Subcutaneous adipose tissue (tissue), 4 donors: ENCODE measurements around the gene CENPF. TPM values are rescaled to one million over a fixed set of nuclear protein-coding genes. Genes with fewer than 3 reads are reported as not detected.

Experiments used
- total RNA-seq, 4 donors: library from RNA; depleted of rRNA; stranded (reverse); fragments of >200 nt; gene quantifications; one replicate each; pipeline ENCODE4 v1.1.0, GENCODE V29; 2016
- TF ChIP-seq, protein P1 (sequence below): fragments of 450-650 bp; IDR thresholded peaks from one replicate; pipeline ENCODE4 v1.5.1; 2016; ENCODE audit warnings: low read depth, mild to moderate bottlenecking, control low read depth, antibody characterized with exemption, moderate library complexity

CENPF gene
- total RNA-seq, 4 donors from 2014 or later: 1.7 to 5.1 (median 3.1) TPM

DNA sequence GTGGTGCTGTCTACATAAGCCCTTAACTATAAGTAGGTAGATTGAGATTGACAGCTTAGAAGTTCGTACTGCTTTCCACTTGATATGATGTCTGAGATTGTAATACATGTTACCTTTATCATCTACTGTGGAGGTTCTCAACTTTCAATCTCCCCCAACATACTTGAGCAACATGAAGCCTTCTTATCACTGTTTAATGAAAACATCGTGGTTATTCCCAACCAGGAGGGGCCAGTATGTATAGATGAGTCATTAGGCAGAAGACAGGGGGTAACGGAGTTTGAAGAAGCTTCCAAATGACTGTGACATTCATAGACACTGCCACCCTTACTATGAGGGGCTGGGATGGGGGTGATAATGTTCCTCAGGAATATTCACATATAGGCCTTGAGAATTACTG, 36.0 kb downstream of the CENPF start:
- TF ChIP-seq, protein P1, sequence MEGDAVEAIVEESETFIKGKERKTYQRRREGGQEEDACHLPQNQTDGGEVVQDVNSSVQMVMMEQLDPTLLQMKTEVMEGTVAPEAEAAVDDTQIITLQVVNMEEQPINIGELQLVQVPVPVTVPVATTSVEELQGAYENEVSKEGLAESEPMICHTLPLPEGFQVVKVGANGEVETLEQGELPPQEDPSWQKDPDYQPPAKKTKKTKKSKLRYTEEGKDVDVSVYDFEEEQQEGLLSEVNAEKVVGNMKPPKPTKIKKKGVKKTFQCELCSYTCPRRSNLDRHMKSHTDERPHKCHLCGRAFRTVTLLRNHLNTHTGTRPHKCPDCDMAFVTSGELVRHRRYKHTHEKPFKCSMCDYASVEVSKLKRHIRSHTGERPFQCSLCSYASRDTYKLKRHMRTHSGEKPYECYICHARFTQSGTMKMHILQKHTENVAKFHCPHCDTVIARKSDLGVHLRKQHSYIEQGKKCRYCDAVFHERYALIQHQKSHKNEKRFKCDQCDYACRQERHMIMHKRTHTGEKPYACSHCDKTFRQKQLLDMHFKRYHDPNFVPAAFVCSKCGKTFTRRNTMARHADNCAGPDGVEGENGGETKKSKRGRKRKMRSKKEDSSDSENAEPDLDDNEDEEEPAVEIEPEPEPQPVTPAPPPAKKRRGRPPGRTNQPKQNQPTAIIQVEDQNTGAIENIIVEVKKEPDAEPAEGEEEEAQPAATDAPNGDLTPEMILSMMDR: no peak

DNA sequence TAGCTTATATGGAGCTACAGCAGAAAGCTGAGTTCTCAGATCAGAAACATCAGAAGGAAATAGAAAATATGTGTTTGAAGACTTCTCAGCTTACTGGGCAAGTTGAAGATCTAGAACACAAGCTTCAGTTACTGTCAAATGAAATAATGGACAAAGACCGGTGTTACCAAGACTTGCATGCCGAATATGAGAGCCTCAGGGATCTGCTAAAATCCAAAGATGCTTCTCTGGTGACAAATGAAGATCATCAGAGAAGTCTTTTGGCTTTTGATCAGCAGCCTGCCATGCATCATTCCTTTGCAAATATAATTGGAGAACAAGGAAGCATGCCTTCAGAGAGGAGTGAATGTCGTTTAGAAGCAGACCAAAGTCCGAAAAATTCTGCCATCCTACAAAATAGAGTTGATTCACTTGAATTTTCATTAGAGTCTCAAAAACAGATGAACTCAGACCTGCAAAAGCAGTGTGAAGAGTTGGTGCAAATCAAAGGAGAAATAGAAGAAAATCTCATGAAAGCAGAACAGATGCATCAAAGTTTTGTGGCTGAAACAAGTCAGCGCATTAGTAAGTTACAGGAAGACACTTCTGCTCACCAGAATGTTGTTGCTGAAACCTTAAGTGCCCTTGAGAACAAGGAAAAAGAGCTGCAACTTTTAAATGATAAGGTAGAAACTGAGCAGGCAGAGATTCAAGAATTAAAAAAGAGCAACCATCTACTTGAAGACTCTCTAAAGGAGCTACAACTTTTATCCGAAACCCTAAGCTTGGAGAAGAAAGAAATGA, 37.6 kb downstream of the CENPF start:
- TF ChIP-seq, protein P1: no peak

DNA sequence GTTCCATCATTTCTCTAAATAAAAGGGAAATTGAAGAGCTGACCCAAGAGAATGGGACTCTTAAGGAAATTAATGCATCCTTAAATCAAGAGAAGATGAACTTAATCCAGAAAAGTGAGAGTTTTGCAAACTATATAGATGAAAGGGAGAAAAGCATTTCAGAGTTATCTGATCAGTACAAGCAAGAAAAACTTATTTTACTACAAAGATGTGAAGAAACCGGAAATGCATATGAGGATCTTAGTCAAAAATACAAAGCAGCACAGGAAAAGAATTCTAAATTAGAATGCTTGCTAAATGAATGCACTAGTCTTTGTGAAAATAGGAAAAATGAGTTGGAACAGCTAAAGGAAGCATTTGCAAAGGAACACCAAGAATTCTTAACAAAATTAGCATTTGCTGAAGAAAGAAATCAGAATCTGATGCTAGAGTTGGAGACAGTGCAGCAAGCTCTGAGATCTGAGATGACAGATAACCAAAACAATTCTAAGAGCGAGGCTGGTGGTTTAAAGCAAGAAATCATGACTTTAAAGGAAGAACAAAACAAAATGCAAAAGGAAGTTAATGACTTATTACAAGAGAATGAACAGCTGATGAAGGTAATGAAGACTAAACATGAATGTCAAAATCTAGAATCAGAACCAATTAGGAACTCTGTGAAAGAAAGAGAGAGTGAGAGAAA, 38.4 kb downstream of the CENPF start:
- TF ChIP-seq, protein P1: no peak

DNA sequence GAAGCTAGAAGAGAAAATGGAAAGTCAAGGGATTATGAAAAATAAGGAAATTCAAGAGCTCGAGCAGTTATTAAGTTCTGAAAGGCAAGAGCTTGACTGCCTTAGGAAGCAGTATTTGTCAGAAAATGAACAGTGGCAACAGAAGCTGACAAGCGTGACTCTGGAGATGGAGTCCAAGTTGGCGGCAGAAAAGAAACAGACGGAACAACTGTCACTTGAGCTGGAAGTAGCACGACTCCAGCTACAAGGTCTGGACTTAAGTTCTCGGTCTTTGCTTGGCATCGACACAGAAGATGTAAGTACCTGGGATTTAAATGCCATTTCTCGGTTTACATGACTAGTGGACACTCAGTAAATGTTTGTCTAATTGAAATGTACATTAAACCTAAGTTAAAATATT, 40.0 kb downstream of the CENPF start:
- TF ChIP-seq, protein P1: no peak

DNA sequence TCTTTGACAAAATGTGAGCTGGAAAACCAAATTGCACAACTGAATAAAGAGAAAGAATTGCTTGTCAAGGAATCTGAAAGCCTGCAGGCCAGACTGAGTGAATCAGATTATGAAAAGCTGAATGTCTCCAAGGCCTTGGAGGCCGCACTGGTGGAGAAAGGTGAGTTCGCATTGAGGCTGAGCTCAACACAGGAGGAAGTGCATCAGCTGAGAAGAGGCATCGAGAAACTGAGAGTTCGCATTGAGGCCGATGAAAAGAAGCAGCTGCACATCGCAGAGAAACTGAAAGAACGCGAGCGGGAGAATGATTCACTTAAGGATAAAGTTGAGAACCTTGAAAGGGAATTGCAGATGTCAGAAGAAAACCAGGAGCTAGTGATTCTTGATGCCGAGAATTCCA, 42.7 kb downstream of the CENPF start:
- TF ChIP-seq, protein P1: no peak

DNA sequence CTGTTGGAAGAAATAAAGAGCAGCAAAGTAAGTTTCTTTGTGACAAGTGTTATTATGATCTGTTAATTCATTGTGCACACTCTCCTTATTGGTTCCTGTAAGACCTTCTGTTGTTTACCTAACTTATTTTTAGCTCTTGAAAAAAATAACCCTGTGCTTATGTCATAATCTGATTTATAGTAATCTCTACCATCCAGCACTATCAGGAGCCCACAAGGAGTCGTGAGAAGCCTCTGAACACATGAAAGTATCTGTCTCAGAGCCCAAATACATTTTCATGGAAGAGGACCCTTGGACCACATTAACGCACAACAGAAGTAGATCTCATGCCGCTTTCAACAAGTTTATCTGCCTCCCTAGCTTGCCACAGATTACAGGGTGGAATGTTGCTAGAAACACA, 45.8 kb downstream of the CENPF start:
- TF ChIP-seq, protein P1: no peak

DNA sequence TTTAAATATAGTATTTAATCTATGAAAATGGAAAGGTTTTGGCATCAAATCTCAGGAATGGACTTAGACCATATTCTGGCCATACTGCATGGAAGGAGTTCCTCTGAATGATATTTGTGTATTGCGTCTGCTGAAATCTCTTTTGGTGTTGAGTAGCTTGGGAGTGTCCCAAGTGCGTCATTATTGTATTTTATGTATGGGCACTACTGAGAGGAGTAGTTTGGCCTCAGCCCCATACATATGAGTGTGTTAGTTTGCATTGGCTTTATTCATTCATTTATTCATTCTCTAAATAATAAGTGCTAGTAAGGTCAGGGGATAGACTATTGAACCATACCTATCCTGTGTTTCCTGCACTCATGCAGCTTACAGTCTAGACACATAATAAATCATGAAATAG, 46.6 kb downstream of the CENPF start:
- TF ChIP-seq, protein P1: no peak
